H9 (cell line): ENCODE results near the gene METTL21A. TPM values are rescaled to one million over a fixed set of nuclear protein-coding genes. Genes with fewer than 3 reads are reported as not detected.

Source experiments
- DNase-seq: peaks from one replicate; pipeline ENCODE4 v3.0.0-alpha.2; 2017
- H2AFZ ChIP-seq: one replicate; pipeline ENCODE4 v1.6.1; 2013; ENCODE audit warnings: mild to moderate bottlenecking, low read length, control low read depth, moderate library complexity
- H2AK5ac ChIP-seq: 2 replicates; pipeline ENCODE4 v1.6.1; 2013; ENCODE audit warnings: low read length, control low read depth, mixed read lengths; ENCODE audit not compliant: insufficient read length
- H2BK120ac ChIP-seq: one replicate; pipeline ENCODE4 v1.6.1; 2013; ENCODE audit warnings: low read depth, mild to moderate bottlenecking, low read length, control low read depth, inconsistent platforms; ENCODE audit not compliant: poor library complexity, severe bottlenecking
- H2BK12ac ChIP-seq: 2 replicates; pipeline ENCODE4 v1.6.1; 2013; ENCODE audit warnings: low read length, control low read depth, mixed read lengths, low read depth; ENCODE audit not compliant: insufficient read length
- H2BK15ac ChIP-seq: 2 replicates; pipeline ENCODE4 v1.6.1; 2013; ENCODE audit warnings: low read depth, low read length, control low read depth
- H2BK20ac ChIP-seq: one replicate; pipeline ENCODE4 v1.6.1; 2013; ENCODE audit warnings: low read depth, mild to moderate bottlenecking, low read length, control low read depth, inconsistent platforms; ENCODE audit not compliant: poor library complexity, severe bottlenecking
- H2BK5ac ChIP-seq: 2 replicates; pipeline ENCODE4 v1.6.1; 2013; ENCODE audit warnings: low read length, control low read depth, mixed read lengths; ENCODE audit not compliant: insufficient read length
- H3K14ac ChIP-seq: 2 replicates; pipeline ENCODE4 v1.6.1; 2013; ENCODE audit warnings: low read length, control low read depth; ENCODE audit not compliant: insufficient read depth
- H3K18ac ChIP-seq: 2 replicates; pipeline ENCODE4 v1.6.1; 2013; ENCODE audit warnings: low read depth, mild to moderate bottlenecking, mixed read lengths, low read length, control low read depth; ENCODE audit not compliant: insufficient read length
- H3K23ac ChIP-seq: 2 replicates; pipeline ENCODE4 v1.6.1; 2013; ENCODE audit warnings: low read length, control low read depth, mixed read lengths, low read depth; ENCODE audit not compliant: insufficient read length
- H3K23me2 ChIP-seq: 2 replicates; pipeline ENCODE4 v1.6.1; 2013; ENCODE audit warnings: low read depth, mild to moderate bottlenecking, mixed read lengths, low read length, control low read depth; ENCODE audit not compliant: insufficient read length, poor library complexity, severe bottlenecking
- H3K27ac ChIP-seq: 2 replicates; pipeline ENCODE4 v1.5.1; 2013; ENCODE audit warnings: low read length, control low read depth, mixed read lengths, low read depth; ENCODE audit not compliant: insufficient read length
- H3K27me3 ChIP-seq: 2 replicates; pipeline ENCODE4 v1.6.1; 2013; ENCODE audit warnings: low read length, control low read depth, inconsistent platforms; ENCODE audit not compliant: insufficient read depth
- H3K4ac ChIP-seq: 2 replicates; pipeline ENCODE4 v1.6.1; 2013; ENCODE audit warnings: low read depth, mild to moderate bottlenecking, control low read depth, inconsistent platforms, low read length, moderate library complexity
- H3K4me1 ChIP-seq: 2 replicates; pipeline ENCODE4 v1.6.1; 2013; ENCODE audit warnings: low read length, control low read depth, inconsistent platforms; ENCODE audit not compliant: insufficient read depth
- H3K4me2 ChIP-seq: 2 replicates; pipeline ENCODE4 v1.6.1; 2013; ENCODE audit warnings: low read length, control low read depth, mixed read lengths; ENCODE audit not compliant: insufficient read length, insufficient read depth
- H3K56ac ChIP-seq: 2 replicates; pipeline ENCODE4 v1.6.1; 2013; ENCODE audit warnings: low read depth, mild to moderate bottlenecking, mixed read lengths, low read length, control low read depth; ENCODE audit not compliant: insufficient read length
- H3K79me1 ChIP-seq: 2 replicates; pipeline ENCODE4 v1.6.1; 2013; ENCODE audit warnings: low read depth, mild to moderate bottlenecking, moderate library complexity, low read length, control low read depth, inconsistent platforms; ENCODE audit not compliant: insufficient read depth, poor library complexity, severe bottlenecking
- H3K79me2 ChIP-seq: 2 replicates; pipeline ENCODE4 v1.6.1; 2013; ENCODE audit warnings: low read length, control low read depth, inconsistent platforms; ENCODE audit not compliant: insufficient read depth
- H3K9ac ChIP-seq: 2 replicates; pipeline ENCODE4 v1.6.1; 2013; ENCODE audit warnings: low read length, control low read depth, mixed read lengths; ENCODE audit not compliant: insufficient read length; ENCODE audit errors: extremely low read depth
- H3K9me3 ChIP-seq: one replicate; pipeline ENCODE4 v1.6.1; 2013; ENCODE audit warnings: low read depth, low read length, inconsistent platforms; ENCODE audit not compliant: control insufficient read depth
- H3T11ph ChIP-seq: one replicate; pipeline ENCODE4 v1.6.1; 2013; ENCODE audit warnings: mild to moderate bottlenecking, low read length, control low read depth, inconsistent platforms
- H4K20me1 ChIP-seq: one replicate; pipeline ENCODE4 v1.6.1; 2013; ENCODE audit not compliant: control insufficient read depth, insufficient read length, insufficient read depth
- H4K5ac ChIP-seq: 2 replicates; pipeline ENCODE4 v1.6.1; 2013; ENCODE audit warnings: low read depth, mild to moderate bottlenecking, mixed read lengths, low read length, control low read depth; ENCODE audit not compliant: insufficient read length
- H4K8ac ChIP-seq: replicated peaks from 2 replicates; pipeline ENCODE4 v1.6.1; 2013; ENCODE audit warnings: low read length, control low read depth, mixed read lengths, low read depth; ENCODE audit not compliant: insufficient read length
- H4K91ac ChIP-seq: 2 replicates; pipeline ENCODE4 v1.6.1; 2013; ENCODE audit warnings: low read depth, mild to moderate bottlenecking, moderate library complexity, mixed read lengths, low read length, control low read depth; ENCODE audit not compliant: insufficient read length
- H3K27ac Mint-ChIP-seq, 3 experiments: 2 replicates in 2 of 3; 3 replicates in 1 of 3; pipeline ENCODE4 v1.8.0; 2020 to 2021; ENCODE audit warnings: mixed read lengths in 3 of 3, mild to moderate bottlenecking in 1 of 3, moderate library complexity in 1 of 3
- H3K27me3 Mint-ChIP-seq: 2 replicates; pipeline ENCODE4 v1.8.0; 2021; ENCODE audit warnings: low read depth, mild to moderate bottlenecking, moderate library complexity, mixed read lengths
- H3K36me3 Mint-ChIP-seq, 3 experiments: 2 replicates in 2 of 3; 3 replicates in 1 of 3; pipeline ENCODE4 v1.8.0; 2020 to 2021; ENCODE audit warnings: low read depth in 3 of 3, mixed read lengths in 3 of 3; ENCODE audit not compliant: insufficient read depth in 1 of 3
- H3K4me1 Mint-ChIP-seq, 2 experiments: 2 replicates each; pipeline ENCODE4 v1.8.0; 2020; ENCODE audit warnings: mixed read lengths in 2 of 2
- H3K4me3 Mint-ChIP-seq, 2 experiments: 2 replicates in 1 of 2; 3 replicates in 1 of 2; pipeline ENCODE4 v1.8.0; 2020 to 2021; ENCODE audit warnings: mild to moderate bottlenecking in 2 of 2, mixed read lengths in 2 of 2, moderate library complexity in 1 of 2
- H3K9me3 Mint-ChIP-seq, 2 experiments: 2 replicates in 1 of 2; 3 replicates in 1 of 2; pipeline ENCODE4 v1.8.0; 2020; ENCODE audit warnings: mild to moderate bottlenecking in 2 of 2, mixed read lengths in 2 of 2, moderate library complexity in 1 of 2
- WGBS: extraction: QIAGEN DNeasy Blood & Tissue Kit; methylation state at CpG from one replicate; pipeline ENCODE4 v1.1.7; 2013; ENCODE audit warnings: missing lambda C conversion rate, low lambda C conversion rate, mixed read lengths; ENCODE audit not compliant: insufficient read length; ENCODE audit errors: extremely low coverage; 5-methylcytosine and 5-hydroxymethylcytosine counted together
- total RNA-seq: library from RNA; stranded (reverse); gene quantifications from 2 replicates; pipeline ENCODE4 v1.2.1, GENCODE V29; 2021
- TF ChIP-seq, protein P1 (sequence below): fragments of 200-600 bp; sonication (generic); conservative IDR thresholded peaks from 3 replicates; pipeline ENCODE4 v1.8.0; 2021; ENCODE audit warnings: antibody characterized with exemption, mild to moderate bottlenecking

Gene METTL21A
- total RNA-seq, 1 experiment from 2014 or later: 65.9 TPM

DNA sequence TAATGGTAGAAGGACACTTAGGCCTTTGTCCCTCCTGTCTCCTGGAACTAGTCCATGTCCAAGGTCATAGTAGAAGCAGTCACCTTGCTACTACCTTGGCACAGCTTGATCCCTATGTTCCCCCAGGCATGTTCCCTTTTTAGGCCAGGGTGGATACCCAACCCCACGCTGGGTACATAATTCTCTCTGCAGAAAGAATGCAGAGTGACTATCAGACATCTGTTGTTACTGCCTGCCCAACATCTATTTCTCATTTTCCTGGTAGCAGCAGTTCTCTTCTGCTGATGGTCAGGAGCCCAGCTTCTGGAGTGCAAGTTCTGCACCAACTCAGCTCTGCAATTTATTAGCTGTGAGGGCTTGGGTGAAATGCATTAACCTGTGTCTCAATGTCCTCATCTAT lies 4.4 kb upstream of the METTL21A start:
- Histone ChIP-seq H3K9ac (no peak overlapping the region), H4K5ac (no peak overlapping the region), H3K79me2 (no peaks in the 10 kb centered on the region), H4K91ac (no peak overlapping the region), H2BK20ac (no peak overlapping the region), H3K14ac (no peak overlapping the region), H4K8ac (no peak overlapping the region), H2BK15ac (no peak overlapping the region), H3K27me3 (no peaks in the 10 kb centered on the region), H3K9me3 (no peaks in the 10 kb centered on the region), H4K20me1 (no peaks in the 10 kb centered on the region), H3K56ac (no peak overlapping the region), H2AFZ (no peak overlapping the region), H3K23ac (no peak overlapping the region), H3K27ac (no peak overlapping the region), H3K23me2 (peaks cover 12% of the 10 kb centered on the region), H3K79me1 (no peaks in the 10 kb centered on the region), H3K4me2 (no peak overlapping the region), H3K4me1 (no peaks in the 10 kb centered on the region; the same call in 1 of the 2 replicates), H2BK120ac (no peak overlapping the region), H3K4ac (no peak overlapping the region), H3T11ph (no peak overlapping the region), H3K18ac (no peak overlapping the region), H2BK12ac (no peak overlapping the region), H2BK5ac (no peak overlapping the region), H2AK5ac (no peak overlapping the region)
- no peaks in the 10 kb centered on the region for H3K9me3 Mint-ChIP-seq
- H3K27ac Mint-ChIP-seq: no peak overlapping the region
- no peaks in the 10 kb centered on the region for H3K27me3 Mint-ChIP-seq
- peaks cover 9 to 13% of the 10 kb centered on the region in 2 experiments for H3K4me1 Mint-ChIP-seq
- TF ChIP-seq, protein P1, sequence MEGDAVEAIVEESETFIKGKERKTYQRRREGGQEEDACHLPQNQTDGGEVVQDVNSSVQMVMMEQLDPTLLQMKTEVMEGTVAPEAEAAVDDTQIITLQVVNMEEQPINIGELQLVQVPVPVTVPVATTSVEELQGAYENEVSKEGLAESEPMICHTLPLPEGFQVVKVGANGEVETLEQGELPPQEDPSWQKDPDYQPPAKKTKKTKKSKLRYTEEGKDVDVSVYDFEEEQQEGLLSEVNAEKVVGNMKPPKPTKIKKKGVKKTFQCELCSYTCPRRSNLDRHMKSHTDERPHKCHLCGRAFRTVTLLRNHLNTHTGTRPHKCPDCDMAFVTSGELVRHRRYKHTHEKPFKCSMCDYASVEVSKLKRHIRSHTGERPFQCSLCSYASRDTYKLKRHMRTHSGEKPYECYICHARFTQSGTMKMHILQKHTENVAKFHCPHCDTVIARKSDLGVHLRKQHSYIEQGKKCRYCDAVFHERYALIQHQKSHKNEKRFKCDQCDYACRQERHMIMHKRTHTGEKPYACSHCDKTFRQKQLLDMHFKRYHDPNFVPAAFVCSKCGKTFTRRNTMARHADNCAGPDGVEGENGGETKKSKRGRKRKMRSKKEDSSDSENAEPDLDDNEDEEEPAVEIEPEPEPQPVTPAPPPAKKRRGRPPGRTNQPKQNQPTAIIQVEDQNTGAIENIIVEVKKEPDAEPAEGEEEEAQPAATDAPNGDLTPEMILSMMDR: no peak
- no peaks in the 10 kb centered on the region for H3K36me3 Mint-ChIP-seq
- WGBS: no CpG with 5 or more reads among the region's 1 CpG
- DNase-seq: no peak
- no peak overlapping the region for H3K4me3 Mint-ChIP-seq
